GM18498 (cell line): ENCODE measurements around the gene CTCFL.

ENCODE experiments used
- ATAC-seq: cut with Tn5 transposase; IDR thresholded peaks from one replicate; pipeline ENCODE4 v1.9.1; 2021; ENCODE audit warnings: mild to moderate bottlenecking, moderate library complexity; ENCODE audit not compliant: unreplicated experiment

The CTCFL gene, protein sequence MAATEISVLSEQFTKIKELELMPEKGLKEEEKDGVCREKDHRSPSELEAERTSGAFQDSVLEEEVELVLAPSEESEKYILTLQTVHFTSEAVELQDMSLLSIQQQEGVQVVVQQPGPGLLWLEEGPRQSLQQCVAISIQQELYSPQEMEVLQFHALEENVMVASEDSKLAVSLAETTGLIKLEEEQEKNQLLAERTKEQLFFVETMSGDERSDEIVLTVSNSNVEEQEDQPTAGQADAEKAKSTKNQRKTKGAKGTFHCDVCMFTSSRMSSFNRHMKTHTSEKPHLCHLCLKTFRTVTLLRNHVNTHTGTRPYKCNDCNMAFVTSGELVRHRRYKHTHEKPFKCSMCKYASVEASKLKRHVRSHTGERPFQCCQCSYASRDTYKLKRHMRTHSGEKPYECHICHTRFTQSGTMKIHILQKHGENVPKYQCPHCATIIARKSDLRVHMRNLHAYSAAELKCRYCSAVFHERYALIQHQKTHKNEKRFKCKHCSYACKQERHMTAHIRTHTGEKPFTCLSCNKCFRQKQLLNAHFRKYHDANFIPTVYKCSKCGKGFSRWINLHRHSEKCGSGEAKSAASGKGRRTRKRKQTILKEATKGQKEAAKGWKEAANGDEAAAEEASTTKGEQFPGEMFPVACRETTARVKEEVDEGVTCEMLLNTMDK

GRCh38 chr20:57524511-57525176 is at the start of gene CTCFL:
Gene CTCFL (minus strand): TSS chr20:57525140. CDS start chr20:57524205, 935 bp downstream.
- no peak for ATAC-seq

- ATAC-seq, result no peak
Observed at GRCh38 chr20:57573894-57574293, 49.0 kb upstream of the CTCFL start.

DNA sequence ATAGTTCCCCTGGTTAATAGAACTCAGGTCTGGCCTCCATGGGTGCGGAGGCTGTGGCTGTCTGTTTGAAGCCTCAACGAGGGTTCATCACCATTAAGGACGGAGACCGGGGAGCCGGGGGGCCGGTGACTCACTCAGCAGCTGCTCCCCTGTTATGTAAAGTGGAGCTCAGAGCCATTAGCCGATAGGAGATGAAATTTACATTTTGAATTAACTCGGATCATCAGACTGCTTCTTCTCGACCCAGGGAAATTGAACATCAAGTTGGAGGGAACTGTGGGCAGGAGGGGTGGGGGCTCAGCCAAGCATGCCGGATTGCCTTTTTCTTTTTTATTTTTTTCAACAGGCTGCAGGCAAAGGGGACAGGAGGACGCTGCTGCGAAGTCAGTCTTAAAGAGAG is 48.3 kb upstream of the CTCFL start:
- no peak for ATAC-seq

GRCh38 chr20:57571782-57572416 is 47.0 kb upstream of the CTCFL start:
- ATAC-seq, result no peak

- ATAC-seq, result no peak
Observed at GRCh38 chr20:57570920-57571319, 46.0 kb upstream of the CTCFL start.

GRCh38 chr20:57570145-57570850 is 45.4 kb upstream of the CTCFL start:
- no peak for ATAC-seq

- no peak for ATAC-seq
Observed at GRCh38 chr20:57568960-57569359, 44.0 kb upstream of the CTCFL start.

DNA sequence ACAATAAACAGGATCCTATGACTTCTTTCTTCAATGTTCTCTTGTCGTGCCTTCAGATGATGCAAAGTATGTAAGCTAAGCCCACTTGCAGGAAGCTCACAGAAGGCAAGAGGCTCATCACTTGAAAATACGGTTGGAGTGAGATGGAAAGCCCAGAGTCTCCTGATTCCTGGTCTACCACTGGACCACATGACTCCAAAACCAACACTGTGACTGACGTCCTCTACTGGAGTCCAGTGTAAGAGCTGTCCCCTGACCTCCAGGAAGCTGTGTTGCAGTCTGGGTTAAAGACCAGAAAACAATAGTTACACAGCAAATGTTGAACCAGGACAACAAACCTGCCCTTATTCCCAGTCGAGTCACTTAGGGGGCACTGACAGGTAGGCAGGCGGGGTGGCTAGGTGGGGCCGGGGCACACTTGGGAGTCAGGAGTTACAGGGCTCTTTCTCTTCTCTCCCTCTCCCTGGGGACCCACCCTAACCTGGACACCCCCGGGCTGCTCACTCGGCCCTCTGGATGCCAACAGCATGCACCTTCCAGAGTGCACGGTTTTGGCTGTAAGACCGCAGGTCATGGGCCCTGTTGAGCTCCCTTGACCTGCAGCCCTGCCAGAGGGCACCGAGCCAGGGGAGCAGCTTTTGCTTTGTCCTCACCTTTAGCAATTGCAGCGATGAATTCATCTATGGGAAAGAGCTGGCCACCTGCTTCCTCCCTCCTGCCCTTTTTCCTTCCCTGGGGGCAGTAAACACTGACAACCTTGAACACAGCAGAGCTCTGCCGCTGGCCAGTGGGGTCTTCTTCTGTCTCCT is 43.4 kb upstream of the CTCFL start:
- ATAC-seq, result no peak

DNA sequence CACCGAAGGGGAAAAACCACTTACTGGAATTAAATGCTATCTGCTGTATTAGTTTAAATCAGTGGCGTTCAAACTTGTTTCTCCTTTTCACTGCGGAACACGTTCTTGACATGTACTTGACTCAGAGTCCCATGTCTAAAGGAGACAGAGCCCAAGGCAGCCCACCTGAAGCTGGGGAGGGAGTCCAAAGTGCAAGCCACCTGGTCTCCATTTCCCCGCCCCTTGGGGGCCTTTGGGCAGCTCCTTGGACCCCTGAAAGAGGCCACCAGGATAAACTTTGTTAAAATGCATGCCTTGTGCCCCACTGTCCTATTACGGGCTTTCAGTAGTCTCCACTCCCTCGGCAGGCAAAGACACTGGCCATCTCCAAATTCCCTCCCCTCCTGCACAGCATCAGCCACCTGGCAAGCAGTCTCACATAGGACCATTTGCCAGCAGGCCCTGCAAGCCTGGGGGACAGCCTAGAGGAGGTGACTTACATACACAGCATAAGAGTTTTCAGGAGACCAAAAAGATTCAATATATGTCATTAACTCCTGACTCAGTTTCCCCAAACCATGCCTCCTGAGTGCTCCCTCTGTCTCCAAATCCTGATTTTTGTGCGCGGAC is 42.6 kb upstream of the CTCFL start:
- no peak for ATAC-seq

DNA sequence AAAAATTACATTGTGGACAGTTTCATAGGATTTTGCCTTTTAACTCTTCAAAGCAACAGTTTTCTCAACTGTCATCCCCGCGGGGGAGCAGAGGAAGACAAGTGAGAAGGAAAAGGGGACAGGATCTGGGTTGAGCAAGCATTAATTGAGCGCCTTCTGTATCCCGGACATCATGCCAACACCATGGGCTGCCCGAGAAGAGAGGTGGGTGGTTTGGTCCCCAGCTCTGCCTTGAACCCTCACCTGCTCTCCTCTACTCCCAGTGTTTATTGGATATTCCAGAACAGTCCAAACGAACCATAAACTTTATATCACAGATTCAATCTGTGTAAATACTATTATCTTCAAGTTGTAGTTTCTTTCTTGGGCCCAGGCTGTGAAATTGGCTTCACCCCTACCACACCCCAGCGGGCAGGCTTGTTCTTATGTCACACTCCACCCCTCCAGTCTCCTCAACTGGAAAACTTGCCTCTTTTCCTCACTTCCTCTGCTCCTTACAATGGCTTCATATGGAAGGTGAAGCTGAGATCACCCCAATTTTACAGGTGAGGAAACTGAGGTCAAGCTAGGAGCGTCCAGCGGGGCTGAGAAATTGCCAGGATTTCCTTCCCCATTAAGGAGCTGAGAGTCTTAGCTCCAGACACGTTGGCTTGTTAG is 42.0 kb upstream of the CTCFL start:
- ATAC-seq, result no peak

GRCh38 chr20:57566399-57566798 is 41.5 kb upstream of the CTCFL start:
- no peak for ATAC-seq

DNA sequence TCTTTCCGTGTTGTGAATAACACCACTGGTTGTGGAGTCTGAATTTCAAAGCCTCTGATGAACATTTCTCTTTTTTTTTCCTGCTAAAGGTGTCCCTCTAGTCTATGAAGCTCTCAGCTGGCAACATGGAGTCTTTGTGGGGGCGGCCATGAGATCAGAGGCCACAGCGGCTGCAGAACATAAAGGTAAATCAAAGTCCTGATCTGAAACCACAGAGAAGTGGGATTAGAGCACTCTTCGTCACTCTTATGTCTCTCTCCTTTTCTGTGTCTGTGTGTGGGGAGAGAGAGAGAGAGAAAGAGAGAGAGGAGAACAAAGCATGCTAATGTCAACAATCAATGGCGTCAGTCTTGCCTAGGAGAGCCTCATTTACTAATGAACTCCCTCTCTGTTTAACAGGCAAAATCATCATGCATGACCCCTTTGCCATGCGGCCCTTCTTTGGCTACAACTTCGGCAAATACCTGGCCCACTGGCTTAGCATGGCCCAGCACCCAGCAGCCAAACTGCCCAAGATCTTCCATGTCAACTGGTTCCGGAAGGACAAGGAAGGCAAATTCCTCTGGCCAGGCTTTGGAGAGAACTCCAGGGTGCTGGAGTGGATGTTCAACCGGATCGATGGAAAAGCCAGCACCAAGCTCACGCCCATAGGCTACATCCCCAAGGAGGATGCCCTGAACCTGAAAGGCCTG is 40.2 kb upstream of the CTCFL start:
- no peak for ATAC-seq

DNA sequence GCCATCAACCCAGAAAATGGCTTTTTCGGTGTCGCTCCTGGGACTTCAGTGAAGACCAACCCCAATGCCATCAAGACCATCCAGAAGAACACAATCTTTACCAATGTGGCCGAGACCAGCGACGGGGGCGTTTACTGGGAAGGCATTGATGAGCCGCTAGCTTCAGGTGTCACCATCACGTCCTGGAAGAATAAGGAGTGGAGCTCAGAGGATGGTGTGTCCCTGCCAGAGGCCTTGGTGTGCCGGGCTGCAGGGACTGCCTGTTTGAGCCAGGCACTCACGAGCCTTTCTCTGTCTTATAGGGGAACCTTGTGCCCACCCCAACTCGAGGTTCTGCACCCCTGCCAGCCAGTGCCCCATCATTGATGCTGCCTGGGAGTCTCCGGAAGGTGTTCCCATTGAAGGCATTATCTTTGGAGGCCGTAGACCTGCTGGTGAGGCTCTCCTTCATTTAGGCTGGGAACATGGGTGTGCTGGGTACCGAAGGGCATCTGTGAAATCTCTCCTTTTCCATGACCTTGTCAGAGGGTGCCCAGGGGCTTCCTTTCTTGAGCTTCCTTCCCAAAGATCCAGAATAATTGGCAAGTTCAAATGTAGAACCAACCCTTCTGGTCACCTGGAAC is 39.4 kb upstream of the CTCFL start:
- ATAC-seq, result no peak

DNA sequence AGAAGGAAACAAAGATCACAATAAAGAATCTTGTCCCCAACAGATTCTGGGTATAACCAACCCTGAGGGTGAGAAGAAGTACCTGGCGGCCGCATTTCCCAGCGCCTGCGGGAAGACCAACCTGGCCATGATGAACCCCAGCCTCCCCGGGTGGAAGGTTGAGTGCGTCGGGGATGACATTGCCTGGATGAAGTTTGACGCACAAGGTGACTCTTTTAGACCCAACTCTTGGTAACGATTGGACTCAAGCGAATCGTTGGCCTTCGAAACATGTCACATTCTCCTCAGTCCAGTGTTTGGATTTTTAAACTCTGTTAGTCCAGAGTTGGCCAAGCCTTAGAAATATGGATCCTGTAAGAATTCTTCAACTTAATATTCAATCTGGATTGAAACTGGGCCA is 38.6 kb upstream of the CTCFL start:
- no peak for ATAC-seq

- no peak for ATAC-seq
Observed at GRCh38 chr20:57562541-57563465, 37.9 kb upstream of the CTCFL start.

- ATAC-seq, result no peak
Observed at GRCh38 chr20:57561356-57562279, 36.7 kb upstream of the CTCFL start.
